ENCODE results near the gene STRN4. TPM values are rescaled to one million over a fixed set of nuclear protein-coding genes. Genes with fewer than 3 reads are reported as not detected.

Gene STRN4
- total and polyA plus RNA-seq, 9 of the 15 experiments (the other 6 are each of a cell fraction or from before 2014, with no cell fraction given) = 0.62 to 83.7 (median 36.9) TPM

DNA sequence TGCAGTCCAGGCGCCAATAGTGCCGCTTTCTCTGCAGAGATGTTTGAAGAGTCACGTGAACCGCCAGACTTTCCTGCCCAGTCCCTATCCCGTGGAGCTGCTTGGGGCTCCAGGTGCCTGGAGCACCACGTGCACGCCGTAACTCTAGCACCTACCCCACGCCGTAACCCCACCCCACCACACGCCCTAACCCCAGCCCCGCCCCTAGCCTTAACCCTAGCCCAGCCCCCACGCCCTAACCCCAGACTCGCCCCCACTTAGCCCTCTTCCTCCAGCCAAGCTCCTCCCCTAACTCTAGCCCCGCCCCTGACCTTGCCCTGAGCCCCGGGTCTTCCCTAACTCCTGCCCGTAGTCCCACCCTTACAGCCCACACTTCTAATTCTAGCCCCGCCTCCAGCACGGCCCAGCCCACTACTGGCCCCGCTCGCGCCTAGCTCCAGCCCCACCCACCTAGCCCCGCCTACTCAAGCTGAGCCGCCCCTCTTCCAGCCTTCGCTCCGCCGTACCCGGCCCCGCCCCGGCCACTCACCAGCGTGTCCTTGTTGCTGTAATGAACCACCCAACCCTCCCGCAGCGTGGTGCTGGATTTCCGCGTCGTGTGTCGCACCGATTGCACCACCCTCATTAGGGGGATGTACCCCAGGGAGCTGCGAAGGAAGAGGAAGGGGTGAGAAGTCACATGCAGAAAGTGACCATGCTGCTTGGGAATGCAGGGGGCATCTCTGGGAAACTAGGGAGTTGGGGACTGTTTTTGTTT lies 48.9 kb downstream of the STRN4 start (continued):
- TF ChIP-seq TBL1XR1 (IDR thresholded peaks at IDR 0.05; ENCODE audit: low read length in 2 of 2) = no peak
- TF ChIP-seq ZNF124 (CRISPR knock-in tag; IDR thresholded peaks at IDR 0.05) = no peak
- no peak for TF ChIP-seq RBM34 (IDR thresholded peaks at IDR 0.05; ENCODE audit: borderline replicate concordance, insufficient read depth, low read length)
- TF ChIP-seq, protein P1, sequence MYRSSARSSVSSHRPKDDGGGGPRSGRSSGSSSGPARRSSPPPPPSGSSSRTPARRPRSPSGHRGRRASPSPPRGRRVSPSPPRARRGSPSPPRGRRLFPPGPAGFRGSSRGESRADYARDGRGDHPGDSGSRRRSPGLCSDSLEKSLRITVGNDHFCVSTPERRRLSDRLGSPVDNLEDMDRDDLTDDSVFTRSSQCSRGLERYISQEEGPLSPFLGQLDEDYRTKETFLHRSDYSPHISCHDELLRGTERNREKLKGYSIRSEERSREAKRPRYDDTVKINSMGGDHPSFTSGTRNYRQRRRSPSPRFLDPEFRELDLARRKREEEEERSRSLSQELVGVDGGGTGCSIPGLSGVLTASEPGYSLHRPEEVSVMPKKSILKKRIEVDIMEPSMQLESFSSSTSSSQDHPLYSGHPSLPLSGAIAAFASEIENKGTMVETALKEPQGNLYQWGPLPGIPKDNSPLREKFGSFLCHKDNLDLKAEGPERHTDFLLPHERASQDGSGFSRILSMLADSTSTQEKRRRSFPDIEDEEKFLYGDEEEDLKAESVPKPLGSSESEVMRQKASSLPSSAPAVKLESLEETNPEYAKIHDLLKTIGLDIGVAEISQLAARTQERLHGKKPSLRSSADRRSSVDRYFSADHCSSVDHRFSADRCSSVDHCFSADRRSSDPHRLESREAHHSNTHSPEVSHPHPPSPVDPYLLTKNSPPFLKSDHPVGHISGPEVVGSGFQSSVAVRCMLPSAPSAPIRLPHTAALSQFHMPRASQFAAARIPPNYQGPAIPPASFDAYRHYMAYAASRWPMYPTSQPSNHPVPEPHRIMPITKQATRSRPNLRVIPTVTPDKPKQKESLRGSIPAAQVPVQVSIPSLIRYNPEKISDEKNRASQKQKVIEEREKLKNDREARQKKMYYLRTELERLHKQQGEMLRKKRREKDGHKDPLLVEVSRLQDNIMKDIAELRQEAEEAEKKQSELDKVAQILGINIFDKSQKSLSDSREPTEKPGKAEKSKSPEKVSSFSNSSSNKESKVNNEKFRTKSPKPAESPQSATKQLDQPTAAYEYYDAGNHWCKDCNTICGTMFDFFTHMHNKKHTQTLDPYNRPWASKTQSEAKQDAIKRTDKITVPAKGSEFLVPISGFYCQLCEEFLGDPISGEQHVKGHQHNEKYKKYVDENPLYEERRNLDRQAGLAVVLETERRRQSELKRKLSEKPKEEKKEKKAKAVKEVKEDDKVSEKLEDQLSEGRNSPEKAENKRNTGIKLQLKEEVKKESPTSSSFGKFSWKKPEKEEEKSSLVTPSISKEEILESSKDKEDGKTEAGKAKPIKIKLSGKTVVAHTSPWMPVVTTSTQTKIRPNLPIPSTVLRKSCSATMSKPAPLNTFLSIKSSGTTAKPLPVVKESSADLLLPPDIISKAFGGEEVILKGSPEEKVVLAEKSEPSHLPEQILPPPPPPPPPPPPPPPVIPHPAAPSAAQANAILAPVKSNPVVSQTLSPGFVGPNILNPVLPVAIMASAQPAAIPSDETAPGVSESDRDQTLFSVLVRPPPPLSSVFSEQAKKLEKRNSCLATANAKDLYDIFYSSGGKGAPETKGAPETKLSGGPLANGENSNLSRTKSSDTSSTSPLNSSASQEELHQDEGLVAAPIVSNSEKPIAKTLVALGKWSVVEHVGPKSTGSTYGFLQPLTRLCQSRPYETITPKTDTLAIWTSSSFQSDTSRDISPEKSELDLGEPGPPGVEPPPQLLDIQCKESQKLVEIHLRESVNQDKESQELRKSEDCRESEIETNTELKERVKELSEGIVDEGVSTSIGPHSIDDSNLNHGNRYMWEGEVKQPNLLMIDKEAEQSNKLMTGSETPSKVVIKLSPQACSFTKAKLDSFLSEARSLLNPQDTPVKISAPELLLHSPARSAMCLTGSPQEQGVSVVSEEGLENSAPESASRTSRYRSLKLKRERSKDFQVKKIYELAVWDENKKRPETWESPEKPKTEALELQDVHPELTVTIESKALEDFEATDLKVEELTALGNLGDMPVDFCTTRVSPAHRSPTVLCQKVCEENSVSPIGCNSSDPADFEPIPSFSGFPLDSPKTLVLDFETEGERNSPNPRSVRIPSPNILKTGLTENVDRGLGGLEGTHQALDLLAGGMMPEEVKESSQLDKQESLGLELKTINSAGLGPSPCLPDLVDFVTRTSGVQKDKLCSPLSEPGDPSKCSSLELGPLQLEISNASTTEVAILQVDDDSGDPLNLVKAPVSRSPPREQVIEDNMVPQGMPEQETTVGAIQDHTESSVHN (IDR thresholded peaks at IDR 0.05; ENCODE audit: borderline replicate concordance in 1 of 2, low read depth in 1 of 2) = 0 out of 4 replicates have a peak, but pooled peaks of 1 of the 2 experiments have one; percentile 37
- no peak for TF ChIP-seq ESRRB (CRISPR knock-in tag; IDR thresholded peaks at IDR 0.05; ENCODE audit: borderline replicate concordance)
- TF ChIP-seq TFAP4 (CRISPR knock-in tag; IDR thresholded peaks at IDR 0.05; ENCODE audit: borderline replicate concordance) = peak; percentile 70; the same call in 1 of the 2 replicates
- TF ChIP-seq HMGN3 (IDR thresholded peaks at IDR 0.05; ENCODE audit: borderline replicate concordance, extremely low read depth, insufficient read length, low read depth, low read length) = peak; percentile 77
- 0 out of 4 replicates have a peak, but pooled peaks of 1 of the 2 experiments have one; percentile 10 for TF ChIP-seq RAD21 (CRISPR knock-in tag; conservative IDR thresholded peaks at IDR 0.05 in 1 of 2, IDR thresholded peaks at IDR 0.05 in 1 of 2)
- no peak for TF ChIP-seq ZNF395 (CRISPR knock-in tag; IDR thresholded peaks at IDR 0.05)
- no peak for TF ChIP-seq ZNF668 (CRISPR knock-in tag; IDR thresholded peaks at IDR 0.05)
- TF ChIP-seq HEY1 (CRISPR knock-in tag; IDR thresholded peaks at IDR 0.05; ENCODE audit: borderline replicate concordance) = no peak
- TF ChIP-seq, protein P2, sequence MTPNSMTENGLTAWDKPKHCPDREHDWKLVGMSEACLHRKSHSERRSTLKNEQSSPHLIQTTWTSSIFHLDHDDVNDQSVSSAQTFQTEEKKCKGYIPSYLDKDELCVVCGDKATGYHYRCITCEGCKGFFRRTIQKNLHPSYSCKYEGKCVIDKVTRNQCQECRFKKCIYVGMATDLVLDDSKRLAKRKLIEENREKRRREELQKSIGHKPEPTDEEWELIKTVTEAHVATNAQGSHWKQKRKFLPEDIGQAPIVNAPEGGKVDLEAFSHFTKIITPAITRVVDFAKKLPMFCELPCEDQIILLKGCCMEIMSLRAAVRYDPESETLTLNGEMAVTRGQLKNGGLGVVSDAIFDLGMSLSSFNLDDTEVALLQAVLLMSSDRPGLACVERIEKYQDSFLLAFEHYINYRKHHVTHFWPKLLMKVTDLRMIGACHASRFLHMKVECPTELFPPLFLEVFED (CRISPR knock-in tag; conservative IDR thresholded peaks at IDR 0.05) = 0 out of 2 replicates have a peak, but pooled peaks have one; percentile 4
- TF ChIP-seq SAFB (IDR thresholded peaks at IDR 0.05; ENCODE audit: borderline replicate concordance, low read depth, low read length) = no peak; the same call in 1 of the 2 replicates
